ENCODE data around the gene EPN1.
"Not testable (repeated sequence)": the region's sequence is repeated elsewhere in the genome, so short reads cannot be mapped to it uniquely, and the experiment has no call there.

EPN1 gene

DNA sequence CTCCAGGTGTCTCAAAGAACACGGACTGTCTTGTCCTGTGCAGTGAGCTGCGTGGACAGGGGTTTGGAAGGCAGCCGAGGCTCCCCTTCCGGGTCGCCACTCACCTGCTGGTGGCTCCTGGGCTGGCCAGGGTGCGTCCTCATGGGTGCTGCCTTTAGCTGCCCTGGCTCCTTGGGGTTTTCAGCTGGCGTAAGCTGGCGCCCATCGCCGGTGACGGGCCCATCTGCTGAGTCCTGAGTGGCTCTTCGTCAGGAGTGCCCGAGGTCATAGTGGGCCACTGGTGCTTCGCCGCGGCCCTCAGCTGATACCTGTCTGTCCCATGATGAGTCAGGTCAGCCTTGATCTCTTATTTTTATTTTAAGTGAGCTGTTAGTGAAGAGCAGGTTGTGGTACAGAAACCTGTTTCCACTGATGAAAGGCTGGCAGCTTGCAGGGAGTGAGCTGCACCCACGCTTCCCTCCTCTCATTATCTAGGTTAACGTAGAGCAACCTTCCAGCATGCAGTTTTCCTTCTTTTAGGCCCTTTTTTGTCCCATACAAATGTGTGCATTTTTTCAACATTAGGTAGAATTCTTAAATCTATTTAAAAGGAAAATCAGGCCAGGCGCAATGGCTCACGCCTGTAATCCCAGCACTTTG lies 18.4 kb downstream of the EPN1 start:
- no peak for DNase-seq (ENCODE audit: low read depth in 2 of 2)

DNA sequence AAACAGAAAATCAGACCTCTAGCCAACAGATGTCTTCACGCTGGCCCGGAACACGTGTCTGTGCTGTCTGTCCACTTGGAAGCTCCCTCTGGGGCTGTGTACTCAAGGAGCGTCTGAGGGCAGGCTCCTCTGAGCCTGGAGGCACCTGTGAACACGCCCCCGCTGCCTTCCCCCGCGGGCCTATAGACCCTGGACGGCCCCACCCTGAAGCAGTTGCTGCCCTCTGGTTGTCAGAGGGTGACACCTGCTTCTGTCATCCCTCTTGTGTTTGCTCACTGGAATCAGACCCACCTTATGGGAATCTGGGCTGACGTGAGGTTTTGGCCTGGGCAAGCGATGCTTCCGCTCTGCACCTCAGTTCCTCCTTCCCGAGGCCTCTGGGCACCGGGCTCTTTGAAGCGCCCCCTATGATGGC lies 19.2 kb downstream of the EPN1 start:
- no peak for DNase-seq (ENCODE audit: low read depth in 2 of 2)

DNA sequence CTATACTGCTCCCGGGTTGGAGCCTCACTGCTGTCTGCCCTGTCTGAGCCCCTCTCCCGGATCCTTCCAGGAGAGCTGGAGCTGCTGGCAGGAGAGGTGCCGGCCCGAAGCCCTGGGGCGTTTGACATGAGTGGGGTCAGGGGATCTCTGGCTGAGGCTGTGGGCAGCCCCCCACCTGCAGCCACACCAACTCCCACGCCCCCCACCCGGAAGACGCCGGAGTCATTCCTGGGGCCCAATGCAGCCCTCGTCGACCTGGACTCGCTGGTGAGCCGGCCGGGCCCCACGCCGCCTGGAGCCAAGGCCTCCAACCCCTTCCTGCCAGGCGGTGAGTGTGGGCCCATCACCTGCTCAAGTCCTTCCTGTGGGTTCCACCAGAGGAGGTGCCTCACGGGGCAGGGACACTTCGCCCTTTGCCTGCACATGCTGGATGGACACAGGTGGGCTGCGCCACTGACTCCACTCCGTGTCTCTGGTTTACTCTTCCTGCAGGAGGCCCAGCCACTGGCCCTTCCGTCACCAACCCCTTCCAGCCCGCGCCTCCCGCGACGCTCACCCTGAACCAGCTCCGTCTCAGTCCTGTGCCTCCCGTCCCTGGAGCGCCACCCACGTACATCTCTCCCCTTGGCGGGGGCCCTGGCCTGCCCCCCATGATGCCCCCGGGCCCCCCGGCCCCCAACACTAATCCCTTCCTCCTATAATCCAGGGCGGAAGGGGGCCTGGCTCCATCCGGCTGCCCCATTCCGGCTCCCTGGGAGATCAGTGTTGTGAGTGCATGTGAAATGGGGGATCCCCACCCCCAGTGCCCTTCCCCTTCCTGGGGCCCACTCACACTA lies 19.8 kb downstream of the EPN1 start:
- no peak for DNase-seq (ENCODE audit: low read depth in 2 of 2)

DNA sequence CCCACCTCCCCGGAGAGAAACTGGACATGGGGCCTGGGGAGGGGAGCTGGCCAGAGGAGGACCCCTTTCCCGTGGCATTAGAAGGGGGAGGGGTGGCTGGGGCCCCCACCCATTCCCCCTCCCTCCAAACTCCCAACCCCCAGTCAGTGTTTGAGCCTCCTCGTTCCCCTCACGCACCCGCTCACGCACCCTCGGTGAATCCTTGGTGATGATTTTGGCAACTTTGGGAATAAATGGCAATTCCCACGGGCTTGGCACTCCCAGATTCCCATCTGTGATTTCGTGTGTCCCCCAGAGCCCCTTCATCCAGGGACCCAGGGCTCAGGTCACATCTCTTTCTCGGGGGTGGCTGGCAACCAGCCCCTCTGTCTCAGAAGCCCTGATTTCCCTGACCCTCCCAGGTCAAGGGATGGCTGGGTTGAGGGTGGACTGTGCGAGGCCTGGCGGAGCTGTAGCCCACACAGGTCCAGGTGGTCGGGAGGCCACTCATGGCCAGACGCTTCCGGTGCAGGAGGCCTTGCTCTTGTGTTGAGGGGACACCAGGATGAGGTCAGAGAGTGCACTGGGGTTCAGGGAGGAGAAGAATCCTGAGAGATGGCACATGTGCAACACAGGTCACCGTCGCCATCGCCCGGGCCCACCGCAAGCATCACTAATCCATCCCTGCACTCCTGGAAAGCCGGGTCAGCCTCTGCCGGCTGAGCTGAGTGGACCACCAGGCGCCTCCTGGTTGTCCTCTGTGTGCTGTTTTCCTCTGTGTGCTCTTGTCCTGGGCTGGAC lies 20.7 kb downstream of the EPN1 start:
- no peak for DNase-seq (ENCODE audit: low read depth in 2 of 2)

DNA sequence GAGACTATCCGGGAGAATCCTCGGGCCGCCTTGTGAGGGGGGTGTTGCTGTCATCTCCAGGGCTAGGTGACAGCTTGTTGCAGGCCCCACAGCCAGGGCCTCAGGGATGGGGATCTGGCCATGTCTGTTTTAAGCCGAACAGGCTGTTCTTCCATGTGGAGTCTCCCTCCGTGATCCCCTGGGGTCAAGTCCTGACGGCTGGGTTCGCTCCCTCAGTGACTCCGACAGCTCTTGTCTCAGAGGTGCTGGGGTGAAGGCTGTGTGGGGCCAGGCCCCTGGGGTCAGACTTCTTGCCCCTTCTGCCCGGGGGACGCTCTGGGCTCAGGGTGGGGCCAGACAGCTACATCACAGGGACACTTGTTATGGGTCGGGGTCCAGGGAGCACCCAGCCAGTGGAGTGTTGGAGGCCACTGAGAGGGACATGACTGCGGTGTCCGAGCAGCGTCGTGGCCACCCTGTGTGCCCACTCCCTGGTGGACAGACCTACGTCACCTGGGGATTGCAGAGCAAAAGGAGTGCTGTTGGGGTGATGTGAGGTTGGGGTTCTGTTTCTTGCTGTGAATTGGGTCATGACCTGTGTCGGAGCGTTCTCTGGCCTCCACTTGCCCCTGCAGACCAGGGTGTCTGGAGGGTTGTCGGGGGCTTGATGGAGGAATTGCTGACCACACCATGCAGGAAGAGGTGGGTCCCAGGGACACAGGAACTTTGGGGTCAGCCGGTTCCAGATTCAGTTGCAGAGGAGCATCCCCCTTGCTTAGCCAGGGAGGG lies 21.5 kb downstream of the EPN1 start:
- no peak for DNase-seq (ENCODE audit: low read depth in 2 of 2)

DNA sequence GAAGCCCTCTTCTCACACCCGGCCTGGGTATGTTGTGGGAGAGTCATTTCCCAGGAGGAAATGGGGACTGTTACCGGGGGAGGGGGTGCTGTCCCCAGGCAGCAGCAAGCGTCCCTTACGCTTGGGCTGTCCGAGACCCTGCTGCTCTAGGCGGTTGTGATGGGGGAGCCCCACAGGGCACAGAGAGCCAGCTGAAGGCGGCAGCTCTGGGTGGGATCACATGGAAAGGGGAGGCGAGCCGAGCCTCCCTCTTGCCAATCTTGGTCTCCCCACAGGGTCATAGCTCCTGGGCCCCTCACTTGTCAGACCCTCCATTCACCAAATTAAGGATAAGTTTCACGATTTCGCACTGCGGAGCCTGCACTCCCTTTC lies 22.0 kb downstream of the EPN1 start:
- no peak for DNase-seq (ENCODE audit: low read depth in 2 of 2)

DNA sequence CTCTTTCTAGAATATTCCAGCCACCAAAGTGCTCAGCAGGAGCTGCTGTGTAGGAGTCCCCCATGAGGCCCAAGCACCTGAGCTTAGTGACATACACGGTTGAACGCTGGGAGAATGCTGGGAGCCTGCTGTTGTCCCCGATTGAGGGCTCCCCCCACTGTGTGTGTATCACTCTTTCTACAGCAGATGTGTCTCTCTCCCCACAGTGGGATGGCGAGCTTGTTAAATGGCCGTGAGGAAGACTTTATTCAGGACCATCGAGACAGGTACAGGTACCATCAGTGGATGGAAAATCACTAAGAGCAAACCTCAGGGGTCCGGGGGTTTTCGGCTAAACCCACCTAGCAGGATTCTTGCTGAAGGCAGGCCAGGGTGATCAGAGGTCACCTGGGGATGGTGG lies 22.7 kb downstream of the EPN1 start:
- no peak for DNase-seq (ENCODE audit: low read depth in 2 of 2)

DNA sequence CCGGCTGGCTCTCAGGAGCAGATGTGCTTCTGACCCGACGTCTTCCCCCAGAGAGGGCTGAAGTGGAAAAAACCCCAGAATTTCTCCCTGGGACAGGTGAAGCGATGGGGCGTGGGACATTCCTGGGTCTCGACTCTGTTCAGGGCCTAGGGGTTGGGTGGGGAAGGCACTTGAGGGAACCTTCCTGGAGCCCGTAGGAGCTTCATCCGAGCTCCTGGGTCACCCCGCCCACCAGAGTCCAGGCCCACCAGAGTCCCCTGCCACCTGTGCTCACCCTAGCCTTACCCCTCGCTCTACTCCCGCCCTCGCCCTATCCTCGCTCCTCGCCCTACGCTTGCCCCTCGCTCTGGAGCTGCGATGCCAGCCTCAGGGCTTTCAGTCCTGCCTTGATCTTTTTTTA lies 23.2 kb downstream of the EPN1 start:
- DNase-seq (ENCODE audit: low read depth in 2 of 2), result no peak

DNA sequence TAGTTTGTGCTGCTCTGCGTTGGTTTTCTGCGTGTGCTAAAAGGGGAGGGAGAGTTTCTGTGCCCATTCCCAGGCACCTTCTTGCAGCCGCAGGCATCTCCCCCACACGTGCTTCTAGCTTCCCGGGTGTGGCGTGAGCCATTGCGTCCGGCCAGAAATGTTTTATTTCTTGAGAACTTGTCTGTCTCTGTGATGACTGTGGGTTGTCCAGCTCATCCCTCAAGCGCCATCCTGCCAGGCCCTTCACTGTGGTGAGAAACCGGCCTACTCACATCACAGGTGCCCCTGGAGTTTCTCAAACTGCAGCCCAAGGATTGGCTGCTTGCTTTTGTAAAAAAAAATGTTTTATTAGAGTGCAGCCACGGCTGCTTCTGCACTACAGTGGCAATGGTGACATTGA lies 24.2 kb downstream of the EPN1 start:
- DNase-seq (ENCODE audit: low read depth in 2 of 2), result no peak

DNA sequence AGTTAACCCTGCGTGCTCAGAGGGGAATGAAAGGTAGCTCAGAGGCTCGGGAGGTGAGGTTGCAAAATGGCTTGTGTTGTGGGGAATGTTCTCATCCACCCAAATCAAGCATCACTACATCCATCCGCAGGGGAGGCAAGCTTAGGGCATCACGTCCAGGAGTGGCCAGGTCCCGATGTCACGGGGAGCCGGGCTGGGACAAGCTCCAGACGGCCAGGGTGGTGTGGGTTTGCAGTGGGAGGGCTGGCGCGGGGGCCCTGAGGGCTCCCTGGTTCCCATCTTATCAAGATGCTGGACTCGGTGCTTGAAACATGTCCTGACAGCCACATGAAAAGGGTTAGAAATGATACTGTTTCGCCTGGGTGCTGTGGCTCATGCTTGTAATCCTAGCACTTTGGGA lies 25.8 kb downstream of the EPN1 start:
- no peak for DNase-seq (ENCODE audit: low read depth in 2 of 2)

DNA sequence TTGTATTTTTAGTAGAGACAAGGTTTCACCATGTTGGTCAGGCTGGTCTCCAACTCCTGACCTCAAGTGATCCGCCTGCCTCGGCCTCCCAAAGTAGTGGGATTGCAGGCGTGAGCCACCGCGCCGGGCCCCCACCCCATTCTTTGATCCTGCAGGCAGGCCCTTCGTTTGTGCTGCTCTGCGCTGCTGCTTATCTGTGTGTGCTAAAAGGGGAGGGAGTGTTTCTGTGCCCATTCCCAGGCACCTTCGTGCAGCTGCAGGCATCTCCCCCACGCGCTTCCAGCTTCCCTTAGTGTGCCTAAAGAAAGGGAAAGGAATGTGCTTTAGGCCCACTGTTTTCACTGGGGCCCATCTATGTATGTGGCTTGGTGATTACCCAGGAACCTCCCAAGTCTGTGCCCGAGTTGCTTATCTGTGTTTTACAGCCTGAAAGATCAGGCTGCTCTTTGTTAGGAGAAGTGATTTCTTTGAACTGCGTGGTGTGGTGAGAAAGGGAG lies 27.2 kb downstream of the EPN1 start:
- no peak for DNase-seq (ENCODE audit: low read depth in 2 of 2)

DNA sequence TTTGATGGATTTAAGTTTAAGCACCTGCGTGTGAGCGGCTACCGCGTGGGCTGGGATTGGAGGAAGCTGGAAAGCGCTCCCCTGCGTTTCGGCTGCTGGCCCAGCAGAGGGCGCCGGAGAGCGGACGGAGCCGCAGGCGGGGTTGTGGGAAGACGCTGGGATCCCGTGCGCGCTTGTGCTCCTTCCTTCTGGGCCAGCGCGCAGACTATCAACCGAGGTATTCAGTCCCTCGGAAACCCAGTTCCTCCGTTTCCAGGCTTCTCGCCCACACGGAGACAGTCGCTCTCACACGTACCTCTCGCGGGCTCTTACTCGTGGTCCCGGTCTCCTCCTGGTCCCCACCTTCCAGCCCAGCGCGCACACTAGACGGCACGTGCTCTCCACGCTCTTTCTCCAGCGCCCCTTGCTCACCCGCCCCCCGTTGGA lies 28.8 kb downstream of the EPN1 start:
- peak; percentile 32 to 59 for DNase-seq (ENCODE audit: low read depth in 2 of 2)

DNA sequence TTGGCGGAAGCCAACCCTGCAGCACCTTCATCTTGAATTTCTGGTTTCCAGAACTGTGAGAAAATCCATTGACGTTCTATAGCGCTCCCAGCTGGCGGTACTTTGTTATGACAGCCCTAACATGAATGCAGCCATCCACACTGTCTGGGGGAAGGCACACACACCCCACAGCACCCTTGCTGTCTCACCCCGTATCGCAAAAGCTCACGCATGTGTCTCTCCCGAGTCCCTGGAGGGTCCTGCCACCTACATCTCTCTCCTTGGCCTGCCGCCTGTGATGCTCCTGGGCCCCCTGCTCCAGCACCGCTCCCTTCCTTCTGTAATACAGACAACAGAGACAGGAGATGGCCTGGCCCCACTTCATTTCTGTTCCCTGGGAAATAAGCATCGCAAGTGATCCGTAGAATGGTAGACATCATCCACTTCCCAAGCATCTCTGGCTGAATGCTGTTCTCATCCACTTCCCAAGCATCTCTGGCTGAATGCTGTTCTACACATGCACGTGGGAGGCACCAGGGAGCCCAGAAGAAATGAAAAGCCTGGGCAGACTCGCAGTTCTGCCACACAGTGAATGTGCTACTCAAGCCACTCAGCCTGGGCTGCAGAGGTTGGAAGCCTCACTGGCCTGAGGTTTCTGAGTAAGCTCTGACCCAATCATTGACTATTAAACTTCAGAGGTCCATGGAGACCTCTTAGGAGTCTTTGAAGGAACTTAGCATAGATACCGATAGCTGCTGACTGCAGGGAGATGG lies 29.6 kb downstream of the EPN1 start:
- no peak for DNase-seq (ENCODE audit: low read depth in 2 of 2)

DNA sequence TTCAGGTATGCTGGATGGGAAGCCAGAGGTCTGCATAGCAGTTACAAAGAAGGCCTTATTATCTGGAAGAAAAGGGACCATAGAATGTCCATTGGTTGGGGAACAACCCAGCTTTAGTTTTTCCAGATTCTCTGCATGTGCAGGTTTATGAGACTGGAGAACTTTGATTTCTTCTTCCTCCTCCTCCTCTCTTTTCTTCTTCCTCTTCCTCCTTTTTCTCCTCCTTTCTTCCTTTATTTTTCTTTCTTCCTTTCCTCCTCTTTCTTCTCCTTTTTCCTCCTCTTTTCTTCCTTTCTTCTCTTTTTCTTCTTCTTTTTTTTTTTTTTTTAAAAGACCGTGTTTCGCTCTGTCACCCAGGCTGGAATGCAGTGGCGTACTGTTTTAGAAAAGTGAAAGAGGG lies 30.9 kb downstream of the EPN1 start:
- no peak for DNase-seq (ENCODE audit: low read depth in 2 of 2)

DNA sequence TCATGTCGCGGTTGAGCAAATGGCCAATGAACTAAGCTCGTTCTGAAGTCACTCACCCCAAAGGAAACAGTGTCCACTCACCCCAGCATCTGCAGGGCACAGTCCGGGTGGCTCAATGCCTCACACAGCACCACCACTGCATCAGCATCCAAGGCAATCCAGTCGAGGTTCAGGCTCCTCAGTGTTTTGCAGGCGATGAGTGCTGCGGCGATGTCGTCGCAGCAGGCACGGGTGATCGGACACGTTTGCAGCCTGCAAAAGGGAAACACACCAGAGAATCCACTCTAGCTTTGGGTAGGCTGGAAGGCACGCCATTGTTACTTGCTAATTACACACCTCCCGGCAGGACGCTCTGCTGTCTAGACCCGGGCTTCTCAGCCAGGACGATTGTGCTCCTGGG lies 36.7 kb downstream of the EPN1 start:
- DNase-seq (ENCODE audit: low read depth in 2 of 2), result no peak

DNA sequence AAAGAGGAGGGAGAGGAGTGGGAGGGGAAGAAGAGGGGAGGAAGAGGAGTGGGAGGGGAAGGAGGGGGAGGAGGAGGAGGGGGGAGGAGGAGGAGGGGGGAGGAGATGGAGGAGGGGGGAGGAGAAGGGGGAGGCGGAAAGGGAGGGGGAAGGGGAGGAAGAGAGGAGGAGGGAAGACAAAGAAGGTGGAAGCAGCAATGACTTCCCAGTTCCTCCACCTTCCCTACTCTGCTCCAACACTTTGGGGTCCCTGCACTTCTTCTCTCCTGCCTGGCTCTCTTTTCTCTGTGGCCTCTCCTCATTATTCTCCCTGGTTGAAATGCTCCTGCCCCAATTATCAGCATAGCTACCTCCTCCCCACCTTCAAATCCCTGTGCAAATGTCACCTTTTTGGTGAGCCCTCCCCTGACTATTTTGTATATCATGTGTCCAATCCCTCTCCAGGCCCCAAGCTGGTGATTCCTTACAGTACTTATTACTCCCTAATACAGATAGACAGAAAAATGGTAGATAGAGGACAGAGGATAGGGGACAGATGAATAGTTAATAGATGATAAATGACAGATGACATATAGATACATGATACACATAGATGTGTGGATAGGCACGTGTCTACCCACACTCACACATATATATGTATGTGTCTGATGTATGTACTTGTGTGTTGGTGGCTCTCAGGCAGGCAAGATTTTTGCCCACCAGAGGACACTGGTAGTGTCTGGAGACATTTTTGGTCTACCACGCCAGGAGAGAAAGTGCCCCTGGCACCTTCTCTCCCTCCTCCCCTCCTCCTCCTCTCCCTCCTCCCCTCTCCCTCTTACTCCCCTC lies 38.0 kb downstream of the EPN1 start:
- DNase-seq (ENCODE audit: low read depth in 2 of 2), result no peak

DNA sequence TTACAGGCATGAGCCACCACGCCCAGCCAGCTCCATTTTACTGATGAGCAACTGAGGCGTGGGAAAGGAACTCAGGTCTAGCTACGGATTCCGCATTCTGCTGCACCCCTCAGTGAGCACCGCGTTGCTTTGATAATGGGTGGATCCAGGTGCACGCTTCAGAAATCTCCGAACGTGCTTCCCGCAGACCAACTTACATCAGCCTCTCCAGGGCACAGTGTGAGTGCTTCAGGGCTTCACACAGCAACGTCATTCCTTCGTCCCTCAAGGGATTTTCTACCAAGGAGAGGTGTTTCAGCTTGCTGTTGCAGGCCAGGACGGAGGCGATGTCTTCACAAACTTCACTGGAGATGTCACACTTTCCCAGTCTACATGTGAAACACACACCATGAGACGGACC lies 41.5 kb downstream of the EPN1 start:
- no peak for DNase-seq (ENCODE audit: low read depth in 2 of 2)

DNA sequence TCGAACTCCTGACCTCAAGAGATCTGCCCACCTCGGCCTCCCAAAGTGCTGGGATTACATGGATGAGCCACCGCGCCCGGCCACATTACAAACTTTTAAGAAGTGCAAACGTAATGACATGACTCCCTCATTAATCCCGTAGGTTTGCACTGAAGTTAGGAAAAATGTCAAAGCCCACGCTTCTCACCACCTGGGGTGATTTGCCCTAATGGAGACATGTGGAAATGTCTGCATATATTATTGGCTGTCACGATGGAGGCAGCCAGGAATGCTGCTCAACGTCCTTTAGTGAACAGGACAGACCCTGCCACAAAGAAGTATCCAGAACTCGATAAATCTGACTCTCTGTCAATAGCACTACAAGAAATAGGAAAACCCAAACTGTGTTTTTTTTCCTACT lies 42.2 kb downstream of the EPN1 start:
- DNase-seq (ENCODE audit: low read depth in 2 of 2), result no peak

DNA sequence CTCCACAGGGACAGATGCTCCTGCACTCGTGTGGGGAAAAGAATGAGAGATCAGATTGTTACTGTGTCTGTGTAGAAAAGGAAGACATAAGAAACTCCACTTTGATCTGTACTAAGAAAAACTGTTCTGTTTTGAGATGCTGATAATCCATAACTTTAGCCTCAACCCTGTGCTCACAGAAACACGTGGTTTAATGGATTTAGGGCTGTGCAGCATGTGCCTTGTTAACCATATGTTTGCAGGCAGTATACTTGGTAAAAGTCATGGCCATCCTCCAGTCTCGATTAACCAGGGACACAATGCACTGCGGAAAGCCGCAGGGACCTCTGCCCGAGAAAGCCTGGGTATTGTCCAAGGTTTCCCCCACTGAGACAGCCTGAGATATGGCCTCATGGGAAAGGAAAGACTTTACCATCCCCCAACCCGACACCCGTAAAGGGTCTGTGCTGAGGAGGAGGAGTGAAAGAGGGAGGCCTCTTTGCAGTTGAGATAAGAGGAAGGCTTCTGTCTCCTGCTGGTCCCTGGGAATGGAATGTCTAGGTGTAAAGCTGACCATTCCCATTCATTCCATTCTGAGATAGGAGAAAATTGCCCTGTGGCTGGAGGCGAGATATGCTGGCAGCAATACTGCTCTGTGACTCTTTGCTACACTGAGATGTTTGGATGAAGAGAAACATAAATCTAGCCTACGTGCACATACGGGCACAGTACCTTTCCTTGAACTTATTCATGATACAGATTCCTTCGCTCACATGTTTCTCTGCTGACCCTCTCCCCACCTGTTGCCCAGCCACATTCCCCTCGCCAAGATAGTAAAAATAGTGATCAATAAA lies 43.1 kb downstream of the EPN1 start:
- DNase-seq (ENCODE audit: low read depth in 2 of 2), result not testable (repeated sequence)

Measured in stimulated activated CD4-positive, alpha-beta T cell treated with anti-CD3 and anti-CD28 coated beads, Interleukin-4, amount 100 ng/mL, for 48 hours (primary cell).